Measurements from ENCODE around the gene CFAP20.
"Not testable (repeated sequence)": the region's sequence is repeated elsewhere in the genome, so short reads cannot be mapped to it uniquely, and the experiment has no call there.

GRCh38 chr16:58080657-58081056 lies 48.5 kb downstream of the CFAP20 start:
- not testable (repeated sequence) for TF ChIP-seq CTCF (IDR thresholded peaks at IDR 0.05; ENCODE audit: low read depth, low read length, poor library complexity, severe bottlenecking); EZH2phosphoT487 (IDR thresholded peaks at IDR 0.05; ENCODE audit: borderline replicate concordance, low read length)
